Measurements from ENCODE around the gene EPS8L2.

EPS8L2 gene

DNA sequence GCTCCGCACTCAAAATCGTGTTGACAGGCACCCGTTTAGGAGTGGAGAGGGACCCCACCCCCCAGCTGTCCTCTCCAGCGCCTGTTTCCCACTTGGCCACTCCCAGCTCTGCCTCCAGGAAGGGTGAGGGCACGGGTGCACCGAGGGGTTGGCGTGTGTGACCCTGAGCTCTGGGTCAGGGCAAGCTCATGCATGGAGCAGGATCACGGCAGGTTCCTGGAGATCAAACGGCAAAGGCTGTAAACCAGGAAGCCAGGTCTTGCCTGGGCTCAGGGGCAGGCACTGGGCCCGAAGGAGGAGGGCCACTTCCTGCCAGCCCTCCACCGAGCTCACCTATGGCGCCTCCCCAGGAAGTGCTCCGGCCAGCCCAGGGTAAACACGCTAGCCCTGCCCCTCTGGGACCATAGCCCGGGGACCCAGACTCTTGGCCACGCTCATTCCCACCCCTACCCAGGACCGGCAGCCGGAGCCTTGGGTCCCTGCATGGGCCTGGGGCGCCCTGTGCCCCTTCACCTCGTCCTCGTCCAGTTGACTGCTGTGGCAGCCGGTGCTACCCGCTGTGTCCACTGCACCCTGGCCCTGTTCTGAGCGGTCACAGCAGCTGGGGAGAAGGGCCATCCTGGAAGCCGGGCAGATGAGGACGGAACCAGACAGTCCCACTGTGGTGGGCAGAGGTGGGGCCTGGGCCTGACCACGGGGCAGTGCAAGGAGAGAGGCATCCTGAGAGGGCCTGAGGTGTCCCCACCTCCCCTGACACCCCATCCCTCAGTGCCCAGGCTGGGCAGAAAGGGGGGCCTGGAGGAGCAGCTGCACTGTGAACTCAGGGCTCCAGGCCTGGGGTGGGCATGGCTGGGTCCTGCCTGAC is 1.0 kb upstream of the EPS8L2 start:
- DNase-seq, result no peak

DNA sequence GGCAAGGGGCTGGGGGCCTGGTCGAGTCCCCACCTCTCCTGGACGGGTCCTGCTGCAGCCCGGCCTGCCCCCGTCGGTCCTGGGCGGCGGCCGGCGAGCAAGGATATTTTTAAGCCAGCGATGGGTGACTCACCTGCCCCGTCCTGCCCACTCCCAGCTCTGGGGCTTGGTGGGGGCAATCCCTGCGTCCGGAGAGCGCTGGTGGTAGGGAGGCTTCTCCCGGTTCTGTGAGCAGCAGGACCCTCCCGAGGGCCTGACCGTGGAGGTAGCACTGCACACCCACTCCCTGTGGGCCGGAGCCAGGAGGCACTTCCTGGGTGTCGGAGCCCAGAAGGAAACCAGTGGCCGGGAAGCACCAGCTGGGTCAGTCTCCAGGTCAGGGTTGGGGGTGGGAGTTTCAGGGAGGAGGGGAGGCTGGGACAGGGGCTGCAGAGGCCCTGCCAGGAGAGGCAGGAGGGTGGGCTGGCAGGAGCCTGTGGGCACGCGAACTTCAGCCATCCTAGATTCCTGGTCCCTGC is 467 bp downstream of the EPS8L2 start:
- no peak for DNase-seq

DNA sequence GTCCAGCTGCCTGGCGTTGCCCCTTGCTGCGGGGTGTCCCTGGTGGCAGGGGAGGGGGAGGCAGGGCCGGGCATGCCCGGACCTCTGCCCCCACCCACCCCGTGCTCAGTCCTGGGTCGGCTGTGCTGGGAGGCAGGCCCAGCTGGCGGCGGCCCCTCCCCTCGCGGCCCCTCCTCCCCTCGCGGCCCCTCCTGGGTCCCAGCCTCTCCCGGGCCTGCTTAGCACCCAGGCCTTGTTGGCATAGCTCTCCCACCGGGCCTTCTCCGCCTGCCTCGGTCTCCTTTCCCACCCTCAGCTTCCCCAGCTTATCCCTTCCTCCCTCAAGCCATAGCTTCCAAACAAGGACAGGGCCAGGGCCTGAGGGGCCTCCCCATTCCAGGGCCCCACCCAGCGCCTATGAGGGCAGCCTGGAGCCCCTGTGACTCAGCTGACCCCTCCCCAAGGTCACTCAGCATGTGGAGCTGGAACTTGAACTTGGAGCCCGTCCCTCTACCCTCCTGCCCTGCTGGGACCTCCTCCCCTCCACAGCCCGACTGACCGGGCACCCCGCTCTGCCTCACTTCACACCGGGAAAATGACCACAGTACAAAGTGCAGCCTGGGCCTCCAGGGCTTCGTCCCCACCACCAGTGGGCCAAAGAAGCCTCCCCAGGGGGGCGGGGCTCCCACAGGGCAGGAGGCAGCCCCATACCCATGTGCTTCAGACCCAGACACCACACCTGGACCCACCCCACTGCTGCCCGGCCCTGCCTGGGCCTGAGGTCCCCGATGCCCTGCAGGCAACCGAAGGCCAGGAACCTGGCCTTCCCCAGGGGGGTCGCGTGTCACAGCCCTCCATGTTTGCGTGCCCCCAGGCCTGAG is 1.2 kb downstream of the EPS8L2 start:
- no peak for DNase-seq

DNA sequence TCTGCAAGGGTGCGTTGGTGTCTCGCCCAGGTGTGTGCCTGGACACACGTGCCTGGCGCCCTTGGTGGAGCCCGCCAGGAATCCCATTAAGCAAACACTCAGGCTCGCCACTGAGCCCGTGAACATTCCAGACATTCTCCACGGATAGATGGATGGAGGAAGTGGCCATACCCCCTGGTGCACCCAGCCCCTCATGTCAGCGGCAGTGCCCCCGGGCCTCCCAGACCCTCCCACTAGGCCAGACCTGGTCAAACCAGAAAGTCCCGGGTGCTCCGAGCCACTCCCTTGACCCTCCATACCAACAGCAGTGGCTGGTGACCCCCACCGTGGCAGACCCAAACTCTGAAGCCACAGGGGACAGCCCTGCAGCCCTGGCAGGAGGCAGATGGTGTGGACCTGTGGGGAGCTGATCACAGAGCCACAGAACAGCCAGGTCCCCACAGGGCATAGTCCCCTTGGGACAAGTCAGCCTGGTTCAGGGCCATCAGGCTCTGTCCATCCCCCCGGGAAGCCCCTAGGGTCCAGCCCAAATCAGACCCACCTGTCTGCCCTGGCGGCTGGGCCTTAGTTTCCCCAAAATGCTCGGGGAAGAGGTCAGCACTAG is 1.9 kb downstream of the EPS8L2 start:
- no peak for DNase-seq

DNA sequence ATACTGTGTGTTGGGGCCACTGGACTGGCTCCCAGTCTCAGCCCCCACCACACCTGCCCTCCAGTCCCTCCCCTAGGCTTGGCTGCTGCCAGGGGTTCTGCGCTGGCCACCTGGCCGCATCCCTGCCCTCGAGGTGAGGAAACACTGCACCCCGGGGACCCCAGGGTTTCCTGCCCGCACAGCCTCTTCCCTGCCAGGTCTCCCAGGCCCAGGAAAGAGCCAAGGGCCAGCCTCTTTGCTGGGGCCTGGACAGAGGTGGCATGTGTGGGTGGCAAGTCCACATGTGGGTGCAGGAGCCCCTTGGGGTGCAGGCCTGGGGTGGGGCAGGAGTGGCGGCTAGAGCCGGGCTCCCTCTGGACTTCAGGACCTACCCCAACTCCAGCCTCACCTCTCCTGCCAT is 2.5 kb downstream of the EPS8L2 start:
- DNase-seq, result no peak

DNA sequence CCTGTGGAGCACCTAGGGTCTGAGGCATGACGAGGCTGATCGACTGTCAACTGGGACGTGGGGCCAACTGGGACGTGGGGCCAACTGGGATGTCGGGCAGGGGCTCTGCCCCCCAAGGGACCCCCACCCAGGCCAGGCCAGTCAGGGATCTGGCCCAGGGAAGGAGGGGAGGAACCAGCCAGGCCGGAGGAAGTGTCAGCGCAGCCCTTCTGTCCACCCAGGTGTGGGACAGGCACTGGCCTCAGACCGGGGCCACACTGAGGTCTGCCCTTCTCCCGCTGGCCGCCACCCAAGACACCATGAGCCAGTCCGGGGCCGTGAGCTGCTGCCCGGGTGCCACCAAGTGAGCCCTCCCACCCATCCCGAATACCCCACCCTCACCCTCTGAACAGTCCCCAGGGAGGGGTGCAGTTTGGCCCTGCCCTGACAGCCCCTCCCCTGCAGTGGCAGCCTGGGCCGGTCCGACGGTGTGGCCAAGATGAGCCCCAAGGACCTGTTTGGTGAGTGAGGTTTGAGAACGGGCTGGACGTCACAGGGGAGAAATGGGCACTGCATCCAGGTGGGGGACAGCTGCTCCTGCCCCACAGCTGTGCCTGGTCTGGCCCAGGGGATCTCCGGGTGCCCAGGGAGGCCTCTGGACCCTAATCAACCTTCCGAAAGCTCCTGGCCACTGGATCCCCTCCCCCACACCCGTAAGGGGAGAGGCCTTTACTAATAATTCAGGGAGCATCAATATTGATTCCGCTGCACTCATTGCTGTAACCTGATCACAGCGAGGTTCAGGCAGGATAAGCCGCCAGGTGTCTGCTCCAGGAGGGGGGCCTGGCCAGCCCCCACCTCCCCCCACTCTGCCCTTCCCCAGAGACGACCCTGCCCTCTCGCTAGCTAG is 3.3 kb downstream of the EPS8L2 start:
- DNase-seq, result no peak

DNA sequence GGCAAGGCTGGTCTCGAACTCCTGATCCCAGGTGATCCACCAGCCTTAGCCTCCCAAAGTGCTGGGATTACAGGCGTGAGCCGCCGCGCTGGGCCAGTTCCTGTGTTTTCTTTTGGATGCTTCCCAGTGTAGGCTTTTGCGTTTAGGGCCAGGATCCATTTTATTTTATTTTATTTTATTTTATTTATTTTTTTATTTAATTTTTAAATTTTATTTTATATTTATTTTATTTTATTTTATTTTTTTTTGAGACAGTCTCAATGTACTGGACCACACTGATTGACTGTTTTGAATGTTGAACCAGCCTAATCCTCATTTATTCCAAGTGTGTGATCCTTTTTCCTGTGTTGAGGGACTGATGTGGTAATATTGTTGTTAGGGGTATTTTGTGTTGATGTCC is 8.4 kb downstream of the EPS8L2 start:
- no peak for DNase-seq

DNA sequence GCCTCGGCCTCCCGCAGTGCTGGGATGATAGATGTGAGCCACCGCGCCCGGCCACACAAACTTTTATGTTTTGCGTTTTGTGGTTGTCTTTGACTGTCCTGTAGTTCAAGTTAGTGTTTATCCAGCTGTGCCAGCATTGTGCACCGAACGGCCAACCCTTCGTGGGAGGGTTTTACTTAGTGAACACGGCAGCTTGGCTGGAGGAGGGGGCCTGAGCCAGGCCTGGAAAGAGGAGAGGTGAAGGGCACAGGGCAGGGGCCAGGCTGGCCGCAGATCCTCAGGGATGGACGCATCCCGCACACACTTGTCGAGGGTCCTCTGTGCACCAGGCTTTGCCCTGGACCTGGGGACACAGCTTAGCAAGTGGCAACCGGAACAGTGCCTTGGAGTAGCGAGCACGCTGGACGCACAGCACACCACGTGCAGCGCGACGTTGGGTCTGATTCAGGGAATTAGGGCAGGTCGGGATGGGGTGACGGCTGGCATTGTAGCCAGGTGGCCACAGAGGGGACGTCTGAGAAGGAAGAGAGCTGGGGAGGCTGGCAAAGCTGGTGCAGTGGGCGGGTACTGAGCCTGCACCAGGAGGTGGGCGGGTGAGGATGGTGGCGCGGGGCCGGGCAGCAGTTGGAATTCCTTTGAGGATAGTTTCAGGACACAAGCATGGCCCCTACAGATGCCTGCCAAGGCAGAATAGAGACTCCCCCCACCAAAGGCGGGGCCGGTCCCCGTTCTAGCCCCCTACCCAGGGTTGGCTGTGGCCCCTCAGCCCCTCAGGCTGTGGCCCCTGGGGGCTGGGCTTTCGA is 13.4 kb downstream of the EPS8L2 start:
- DNase-seq, result no peak

DNA sequence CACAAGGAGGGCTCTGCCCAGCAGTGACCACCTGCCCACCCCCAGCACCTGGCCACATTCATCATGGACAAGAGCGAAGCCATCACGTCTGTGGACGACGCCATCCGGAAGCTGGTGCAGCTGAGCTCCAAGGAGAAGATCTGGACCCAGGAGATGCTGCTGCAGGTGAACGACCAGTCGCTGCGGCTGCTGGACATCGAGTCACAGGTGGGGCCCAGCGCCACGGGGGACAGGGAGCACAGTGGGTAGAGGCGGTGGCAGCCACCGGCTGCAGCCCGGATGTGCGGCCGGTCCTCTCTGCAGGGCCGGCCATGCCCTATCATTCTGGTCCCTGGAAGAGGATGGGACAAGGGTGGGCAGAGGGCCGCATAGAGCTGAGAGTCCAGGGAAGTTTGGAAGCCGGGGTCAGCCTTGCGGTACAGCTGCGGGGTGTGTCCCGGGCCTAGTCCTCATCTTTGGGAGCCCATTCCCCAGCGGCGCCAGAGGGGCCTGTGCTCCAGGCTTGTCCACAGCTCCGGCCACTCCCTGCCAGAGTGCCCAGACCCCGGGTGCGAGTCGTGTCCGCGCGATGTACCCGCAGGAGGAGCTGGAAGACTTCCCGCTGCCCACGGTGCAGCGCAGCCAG is 14.1 kb downstream of the EPS8L2 start:
- DNase-seq, result no peak

DNA sequence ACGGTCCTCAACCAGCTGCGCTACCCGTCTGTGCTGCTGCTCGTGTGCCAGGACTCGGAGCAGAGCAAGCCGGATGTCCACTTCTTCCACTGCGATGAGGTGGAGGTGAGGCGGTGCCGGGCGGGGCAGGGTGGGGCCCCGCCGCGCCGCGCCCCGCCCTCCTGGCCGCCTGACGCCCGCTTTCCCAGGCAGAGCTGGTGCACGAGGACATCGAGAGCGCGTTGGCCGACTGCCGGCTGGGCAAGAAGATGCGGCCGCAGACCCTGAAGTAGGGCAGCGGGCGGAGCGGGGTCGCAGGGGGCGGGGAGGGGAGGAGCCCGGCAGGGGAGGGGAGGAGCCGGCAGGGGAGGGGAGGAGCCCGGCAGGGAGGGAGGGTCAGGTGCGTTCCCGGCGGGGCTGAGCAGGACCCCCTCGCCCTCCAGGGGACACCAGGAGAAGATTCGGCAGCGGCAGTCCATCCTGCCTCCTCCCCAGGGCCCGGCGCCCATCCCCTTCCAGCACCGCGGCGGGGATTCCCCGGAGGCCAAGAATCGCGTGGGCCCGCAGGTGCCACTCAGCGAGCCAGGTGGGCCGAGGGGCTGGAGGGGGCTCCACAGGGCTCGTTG is 14.7 kb downstream of the EPS8L2 start:
- DNase-seq, result no peak

DNA sequence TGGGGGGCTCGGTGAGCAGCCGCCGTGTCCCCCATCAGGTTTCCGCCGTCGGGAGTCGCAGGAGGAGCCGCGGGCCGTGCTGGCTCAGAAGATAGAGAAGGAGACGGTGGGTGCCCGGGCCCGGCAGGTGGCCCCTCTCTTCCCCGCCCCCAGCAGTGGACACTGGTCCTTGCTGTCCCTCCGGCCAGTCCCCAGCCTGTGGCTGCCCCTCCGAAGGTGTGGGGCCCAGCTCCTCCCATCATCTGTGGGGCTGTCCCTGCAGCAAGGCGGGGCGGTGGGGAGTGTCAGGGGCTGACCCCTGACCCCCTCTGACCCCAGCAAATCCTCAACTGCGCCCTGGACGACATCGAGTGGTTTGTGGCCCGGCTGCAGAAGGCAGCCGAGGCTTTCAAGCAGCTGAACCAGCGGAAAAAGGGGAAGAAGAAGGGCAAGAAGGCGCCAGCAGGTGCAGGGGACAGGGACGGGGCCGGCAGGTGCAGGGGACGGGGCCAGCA is 15.3 kb downstream of the EPS8L2 start:
- DNase-seq, result no peak

DNA sequence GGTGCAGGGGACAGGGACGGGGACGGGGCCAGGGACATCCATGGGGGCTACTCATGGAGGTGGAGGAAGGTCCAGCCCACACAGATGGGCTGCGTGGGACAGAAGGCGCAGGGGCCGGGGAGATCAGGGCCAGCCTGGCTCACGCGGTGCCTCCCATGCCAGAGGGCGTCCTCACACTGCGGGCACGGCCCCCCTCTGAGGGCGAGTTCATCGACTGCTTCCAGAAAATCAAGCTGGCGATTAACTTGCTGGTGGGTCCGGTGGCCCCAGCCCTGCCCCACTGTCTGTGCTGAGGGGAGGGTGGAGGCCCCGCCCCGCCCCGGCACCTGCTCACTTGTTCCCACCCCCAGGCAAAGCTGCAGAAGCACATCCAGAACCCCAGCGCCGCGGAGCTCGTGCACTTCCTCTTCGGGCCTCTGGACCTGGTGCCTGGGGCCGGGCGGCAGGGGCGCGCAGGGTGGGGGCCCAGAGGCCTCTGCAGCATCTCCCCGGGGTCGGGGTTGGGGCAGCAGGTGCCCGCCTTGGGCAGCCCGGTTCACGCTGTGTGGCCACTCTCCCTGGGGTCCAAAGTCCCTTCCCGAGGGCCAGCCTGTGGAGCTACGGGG is 15.8 kb downstream of the EPS8L2 start:
- no peak for DNase-seq

DNA sequence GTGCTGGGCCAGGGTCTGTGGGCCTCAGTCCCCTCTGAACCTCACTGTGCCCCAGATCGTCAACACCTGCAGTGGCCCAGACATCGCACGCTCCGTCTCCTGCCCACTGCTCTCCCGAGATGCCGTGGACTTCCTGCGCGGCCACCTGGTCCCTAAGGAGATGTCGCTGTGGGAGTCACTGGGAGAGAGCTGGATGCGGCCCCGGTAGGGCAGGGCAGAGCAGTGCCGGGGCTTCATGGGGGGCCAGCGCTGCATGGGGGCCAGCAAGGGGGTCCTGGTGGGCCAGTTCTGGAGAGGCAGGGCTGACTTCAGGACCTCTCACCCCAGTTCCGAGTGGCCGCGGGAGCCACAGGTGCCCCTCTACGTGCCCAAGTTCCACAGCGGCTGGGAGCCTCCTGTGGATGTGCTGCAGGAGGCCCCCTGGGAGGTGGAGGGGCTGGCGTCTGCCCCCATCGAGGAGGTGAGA is 16.3 kb downstream of the EPS8L2 start:
- no peak for DNase-seq

DNA sequence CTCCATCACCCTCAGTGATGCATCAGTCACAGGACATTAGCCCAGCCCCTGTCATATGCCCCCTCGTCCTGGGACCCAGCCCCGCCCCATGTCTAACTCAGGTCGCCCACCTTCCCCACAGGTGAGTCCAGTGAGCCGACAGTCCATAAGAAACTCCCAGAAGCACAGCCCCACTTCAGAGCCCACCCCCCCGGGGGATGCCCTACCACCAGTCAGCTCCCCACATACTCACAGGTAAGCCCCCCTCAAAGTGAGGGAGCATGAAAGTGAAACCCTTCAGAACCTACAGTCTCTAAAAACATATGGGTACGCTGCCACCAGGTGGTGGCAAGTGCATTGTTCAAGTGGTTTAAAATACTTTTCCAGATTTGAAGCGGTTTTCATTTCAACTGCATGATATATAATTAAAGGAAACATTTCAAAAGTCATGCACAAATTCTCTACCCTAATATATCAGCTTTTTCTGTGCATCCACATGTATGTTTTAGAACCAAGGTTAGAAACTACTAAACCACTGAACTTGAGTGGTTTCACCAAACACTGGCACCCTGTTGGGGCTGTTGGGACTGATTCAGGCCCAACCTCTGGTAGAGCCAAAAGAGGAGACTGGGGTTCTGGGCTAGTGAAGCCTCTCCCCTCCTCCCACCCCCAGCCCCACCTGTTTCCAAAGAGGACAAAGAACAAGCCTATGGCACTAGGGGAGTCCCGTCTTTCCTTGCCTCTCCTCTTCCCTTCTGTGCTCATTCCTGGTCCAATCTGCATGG is 17.3 kb downstream of the EPS8L2 start:
- DNase-seq, result no peak

DNA sequence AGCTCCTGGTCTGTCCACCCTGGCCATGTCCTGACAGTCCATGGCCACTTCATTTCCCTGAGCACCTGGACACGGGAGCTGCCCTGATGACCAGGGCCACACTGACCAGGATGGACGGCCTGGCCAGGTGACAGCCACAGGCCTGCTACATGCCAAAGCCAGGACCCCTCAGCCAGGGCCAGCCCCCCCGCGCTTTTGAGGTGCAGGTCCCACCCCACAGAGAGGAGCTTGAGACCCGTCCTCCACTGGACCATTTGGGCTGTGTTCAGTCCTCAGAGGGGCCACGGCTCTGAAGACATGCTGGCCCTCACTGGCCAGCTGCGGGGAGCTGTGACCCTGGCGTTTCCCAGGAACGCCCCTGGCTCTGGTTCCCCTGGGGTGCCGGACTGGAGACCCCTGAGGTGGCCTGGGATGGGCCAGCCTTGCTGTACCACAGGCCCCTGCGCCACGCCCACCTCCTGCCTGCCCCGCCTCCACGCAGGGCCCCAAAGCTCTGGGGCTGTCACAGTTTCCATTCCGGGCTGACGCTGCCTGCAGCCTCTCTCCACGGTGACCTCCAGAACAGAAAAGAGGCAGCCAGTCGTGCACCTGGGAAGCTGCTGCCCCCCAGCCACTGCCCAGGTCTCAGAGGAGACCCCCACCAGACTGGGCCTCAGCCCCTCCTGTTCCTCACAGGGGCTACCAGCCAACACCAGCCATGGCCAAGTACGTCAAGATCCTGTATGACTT is 18.2 kb downstream of the EPS8L2 start:
- no peak for DNase-seq

DNA sequence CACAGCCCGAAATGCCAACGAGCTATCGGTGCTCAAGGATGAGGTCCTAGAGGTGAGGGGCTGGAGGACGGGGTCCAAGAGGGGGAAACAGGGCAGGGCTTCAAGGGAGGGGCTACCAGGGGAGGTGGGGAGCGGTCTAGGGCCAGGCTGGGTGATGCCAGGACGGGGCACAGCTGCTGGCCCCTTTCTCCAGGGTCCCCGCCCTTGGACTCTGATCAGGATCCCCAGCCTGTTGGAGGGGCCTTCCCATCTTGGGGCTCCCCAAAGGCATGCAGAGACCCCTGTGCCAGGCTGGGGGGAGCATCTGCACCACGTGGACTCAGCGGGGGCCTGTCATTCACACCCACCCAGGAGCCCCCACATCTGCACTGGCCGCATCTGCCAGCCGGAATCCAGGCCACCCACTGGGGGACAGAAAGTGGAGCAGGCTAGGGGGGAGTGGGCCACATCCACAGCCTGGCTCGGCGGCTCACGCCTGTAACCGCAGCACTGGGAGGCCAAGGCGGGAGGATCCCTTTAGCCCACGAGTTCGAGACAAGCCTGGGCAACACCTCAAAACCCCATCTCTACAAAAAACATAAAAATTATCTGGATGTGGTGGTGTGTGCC is 18.9 kb downstream of the EPS8L2 start:
- no peak for DNase-seq

DNA sequence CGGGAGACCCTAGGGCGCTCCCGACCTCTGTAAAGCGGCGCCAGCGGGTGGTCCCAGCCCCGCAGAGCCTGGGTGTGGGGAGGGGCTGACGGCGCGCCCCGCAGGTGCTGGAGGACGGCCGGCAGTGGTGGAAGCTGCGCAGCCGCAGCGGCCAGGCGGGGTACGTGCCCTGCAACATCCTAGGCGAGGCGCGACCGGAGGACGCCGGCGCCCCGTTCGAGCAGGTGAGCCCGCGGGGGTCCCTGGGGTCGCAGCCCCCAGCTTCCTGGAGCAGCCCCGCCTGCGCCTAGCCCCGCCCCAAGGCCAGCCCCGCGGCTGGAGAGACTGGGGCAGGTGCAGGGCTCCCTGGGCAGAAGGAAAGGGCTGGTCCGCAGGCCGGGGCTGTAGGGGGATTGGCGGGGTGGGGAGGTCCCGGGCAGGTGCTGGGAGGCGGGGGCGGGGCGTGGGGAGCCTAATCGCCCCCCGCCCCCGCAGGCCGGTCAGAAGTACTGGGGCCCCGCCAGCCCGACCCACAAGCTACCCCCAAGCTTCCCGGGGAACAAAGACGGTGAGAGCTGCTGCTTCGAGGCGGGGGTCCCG is 19.7 kb downstream of the EPS8L2 start:
- DNase-seq, result no peak
